GM10248 (cell line): Measurements from ENCODE around the gene ZDHHC19.

ENCODE experiments used
- CTCF ChIA-PET: fragments of 300-600 bp; sonication (Branson Sonifier 250); formaldehyde crosslinking; extraction: SDS; loops from one replicate; lab custom pipeline; 2021; ENCODE audit warnings: antibody characterized with exemption; lab: Yijun Ruan, JAX
- POLR2A ChIA-PET: fragments of 350-650 bp; sonication (Branson Sonifier 250); formaldehyde crosslinking; extraction: SDS; loops from one replicate; lab custom pipeline; 2020; ENCODE audit warnings: antibody characterized with exemption; lab: Yijun Ruan, JAX
- DNase-seq: peaks from one replicate; pipeline ENCODE4 v3.0.0; 2012; ENCODE audit errors: extremely low spot score
- TF ChIP-seq, protein P1 (sequence below): IDR thresholded peaks from 2 replicates; pipeline ENCODE4 v1.5.1; 2012; ENCODE audit warnings: mild to moderate bottlenecking, low read depth; ENCODE audit errors: extremely low read depth, missing control alignments, control extremely low read depth

The ZDHHC19 gene

DNA sequence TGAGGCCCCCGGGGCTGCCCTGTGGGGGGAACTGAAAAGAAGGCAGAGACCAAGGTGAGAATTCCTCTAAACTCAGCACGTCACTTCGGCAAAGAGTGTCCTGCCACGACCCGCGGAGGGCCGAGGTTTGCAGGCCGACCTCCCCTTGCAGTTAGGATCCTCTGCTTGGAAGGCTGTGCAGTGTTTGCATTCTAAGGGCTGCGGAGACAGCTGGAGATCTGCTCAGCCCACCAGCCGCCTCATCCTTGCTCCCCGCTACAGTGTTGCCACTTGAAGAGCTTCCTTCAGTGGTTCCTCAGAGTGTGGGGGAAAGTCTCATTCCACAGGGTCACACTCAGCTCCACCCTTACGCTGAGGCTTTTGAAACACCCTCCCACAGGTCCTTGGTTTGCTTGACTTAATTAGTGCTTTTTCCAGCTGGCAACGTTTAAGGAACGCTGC, 15.9 kb upstream of the ZDHHC19 start:
- ChIA-PET POLR2A (interaction anchor here (0.7 kb wide), 1 partner anchor 11 kb away, joined by 4 read pairs; no protein-coding TSS in a partner anchor), CTCF (interaction anchor here (1.1 kb wide), 1 partner anchor 26 kb away, joined by 4 read pairs; no protein-coding TSS in a partner anchor)
- no peak for DNase-seq

GRCh38 chr3:196225763-196226364, 14.7 kb upstream of the ZDHHC19 start:
- TF ChIP-seq, protein P1, sequence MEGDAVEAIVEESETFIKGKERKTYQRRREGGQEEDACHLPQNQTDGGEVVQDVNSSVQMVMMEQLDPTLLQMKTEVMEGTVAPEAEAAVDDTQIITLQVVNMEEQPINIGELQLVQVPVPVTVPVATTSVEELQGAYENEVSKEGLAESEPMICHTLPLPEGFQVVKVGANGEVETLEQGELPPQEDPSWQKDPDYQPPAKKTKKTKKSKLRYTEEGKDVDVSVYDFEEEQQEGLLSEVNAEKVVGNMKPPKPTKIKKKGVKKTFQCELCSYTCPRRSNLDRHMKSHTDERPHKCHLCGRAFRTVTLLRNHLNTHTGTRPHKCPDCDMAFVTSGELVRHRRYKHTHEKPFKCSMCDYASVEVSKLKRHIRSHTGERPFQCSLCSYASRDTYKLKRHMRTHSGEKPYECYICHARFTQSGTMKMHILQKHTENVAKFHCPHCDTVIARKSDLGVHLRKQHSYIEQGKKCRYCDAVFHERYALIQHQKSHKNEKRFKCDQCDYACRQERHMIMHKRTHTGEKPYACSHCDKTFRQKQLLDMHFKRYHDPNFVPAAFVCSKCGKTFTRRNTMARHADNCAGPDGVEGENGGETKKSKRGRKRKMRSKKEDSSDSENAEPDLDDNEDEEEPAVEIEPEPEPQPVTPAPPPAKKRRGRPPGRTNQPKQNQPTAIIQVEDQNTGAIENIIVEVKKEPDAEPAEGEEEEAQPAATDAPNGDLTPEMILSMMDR, result no peak
- ChIA-PET POLR2A (no interaction called here), CTCF (interaction anchor here (0.7 to 1.1 kb wide), 2 partner anchors 10 to 28 kb away, joined by 3 to 4 read pairs; no protein-coding TSS in a partner anchor)
- DNase-seq, result no peak

More for the DNA sequence above, 15.9 kb upstream of the ZDHHC19 start:
- TF ChIP-seq, protein P1, result no peak

DNA sequence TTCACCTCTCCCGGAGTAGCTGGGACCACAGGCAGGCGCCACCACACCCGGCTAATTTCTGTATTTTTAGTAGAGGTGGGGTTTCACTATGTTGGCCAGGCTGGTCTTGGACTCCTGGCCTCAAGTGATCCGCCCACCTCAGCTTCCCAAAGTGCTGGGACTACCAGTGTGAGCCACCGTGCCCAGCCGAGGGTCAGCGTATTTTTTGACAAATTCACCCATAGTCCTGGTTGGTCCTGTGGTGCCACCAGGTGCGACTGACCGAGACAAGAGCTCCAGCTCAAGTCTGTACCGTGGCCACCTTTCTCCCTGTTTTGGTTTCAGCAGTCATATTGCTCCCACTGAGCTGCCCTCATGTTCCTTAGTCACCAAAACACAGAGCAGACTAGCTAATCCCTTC, 13.9 kb upstream of the ZDHHC19 start:
- TF ChIP-seq, protein P1, result no peak
- ChIA-PET CTCF (interaction anchor here (0.7 to 1.1 kb wide), 2 partner anchors 11 to 29 kb away, joined by 3 to 4 read pairs; no protein-coding TSS in a partner anchor), POLR2A (no interaction called here)
- no peak for DNase-seq

DNA sequence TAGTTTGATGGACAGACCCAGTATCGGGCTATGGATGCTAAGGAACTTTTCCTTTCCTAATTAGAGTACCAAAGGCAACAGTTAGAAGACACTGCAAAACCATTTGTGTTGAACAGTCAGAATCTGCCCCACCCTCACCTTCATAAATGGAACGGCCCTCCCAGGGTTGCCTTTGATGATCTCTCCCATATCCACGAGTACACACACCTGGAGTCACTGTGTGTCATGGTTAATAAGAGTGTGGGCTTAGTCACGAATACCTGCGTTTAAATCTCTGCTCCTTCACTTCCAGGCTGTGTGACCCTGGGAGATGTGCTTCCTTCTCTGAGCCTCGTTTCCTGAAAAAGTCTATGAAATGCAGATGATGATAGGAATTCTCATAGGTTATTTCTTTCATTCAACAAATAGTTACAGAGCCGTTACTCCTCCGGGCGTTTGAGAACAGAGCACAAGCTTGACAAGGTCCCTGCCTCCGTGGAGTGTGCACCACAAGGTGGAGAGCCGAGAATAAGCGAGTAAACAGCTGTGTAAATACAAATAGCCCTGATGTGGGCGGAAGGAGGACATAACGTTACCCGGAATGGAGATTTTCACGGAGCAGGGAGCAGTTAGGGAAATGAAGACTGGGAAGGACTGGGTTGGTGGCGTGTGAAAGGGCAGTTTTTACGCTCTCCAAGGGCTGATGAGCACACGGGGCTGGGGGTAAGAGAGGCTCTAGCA, 11.8 kb upstream of the ZDHHC19 start:
- DNase-seq, result no peak
- ChIA-PET CTCF (interaction anchor here (1.2 to 1.8 kb wide), 2 partner anchors 19 to 127 kb away, joined by 3 to 4 read pairs; no protein-coding TSS in a partner anchor), POLR2A (no interaction called here)
- TF ChIP-seq, protein P1, result no peak

DNA sequence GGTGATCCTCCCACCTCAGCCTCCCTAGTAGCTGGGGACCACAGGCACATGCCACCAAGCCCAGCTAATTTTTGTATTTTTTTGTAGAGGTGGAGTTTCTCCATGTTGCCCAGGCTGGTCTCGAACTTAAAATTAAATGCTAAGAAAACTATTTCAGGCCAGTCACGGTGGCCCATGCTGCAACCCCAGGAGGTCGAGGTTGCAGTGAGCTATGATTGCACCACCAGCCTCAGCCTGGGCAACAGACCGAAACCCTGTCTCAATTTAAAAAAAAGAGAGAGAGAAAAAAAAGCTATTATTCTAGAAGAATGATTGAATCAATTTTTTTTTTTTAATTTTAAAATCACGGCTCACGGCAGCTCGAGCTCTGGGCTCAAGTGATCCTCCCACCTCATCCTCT, 9.8 kb upstream of the ZDHHC19 start:
- CTCF ChIA-PET, result interaction anchor here (0.8 to 2.6 kb wide), 6 partner anchors 10 to 44 kb away, joined by 3 to 10 read pairs (median 4); no protein-coding TSS in a partner anchor

More for the DNA sequence above, 9.8 kb upstream of the ZDHHC19 start:
- no peak for DNase-seq
- POLR2A ChIA-PET, result interaction anchor here (1.2 kb wide), 1 partner anchor 14 kb away, joined by 3 read pairs; no protein-coding TSS in a partner anchor
- TF ChIP-seq, protein P1, result no peak
